Measurements from ENCODE around the gene MPPED1.

The MPPED1 gene

GRCh38 chr22:43412808-43413795, 1.3 kb downstream of the MPPED1 start:
- H3K27ac ChIP-seq, result no peak overlapping the region
- TF ChIP-seq FOXP2 (optimal IDR thresholded peaks at IDR 0.05; ENCODE audit: control extremely low read depth, extremely low read length, insufficient read depth) (no peak), EZH2 (IDR thresholded peaks at IDR 0.05) (no peak), POLR2AphosphoS5 (IDR thresholded peaks at IDR 0.05; ENCODE audit: borderline replicate concordance, low read depth, low read length) (no peak)
- H3K36me3 ChIP-seq (ENCODE audit: insufficient read depth, low read length), result no peaks in the 10 kb centered on the region
- H3K9me3 ChIP-seq (ENCODE audit: low read depth, low read length), result no peaks in the 10 kb centered on the region
- H3K4me3 ChIP-seq, result no peak overlapping the region
- no peak overlapping the region for H3K9ac ChIP-seq (ENCODE audit: insufficient read length)
- no peak for DNase-seq (ENCODE audit: low read depth, low spot score)

- Histone ChIP-seq H3K36me3 (ENCODE audit: insufficient read depth, low read length) (no peaks in the 10 kb centered on the region), H3K9me3 (ENCODE audit: low read depth, low read length) (no peaks in the 10 kb centered on the region), H3K27ac (no peak overlapping the region), H3K4me3 (no peak overlapping the region), H3K9ac (ENCODE audit: insufficient read length) (no peak overlapping the region)
- no peak for DNase-seq (ENCODE audit: low read depth, low spot score)
- TF ChIP-seq FOXP2 (optimal IDR thresholded peaks at IDR 0.05; ENCODE audit: control extremely low read depth, extremely low read length, insufficient read depth) (no peak), EZH2 (IDR thresholded peaks at IDR 0.05) (no peak), POLR2AphosphoS5 (IDR thresholded peaks at IDR 0.05; ENCODE audit: borderline replicate concordance, low read depth, low read length) (no peak)
Measured at GRCh38 chr22:43413826-43414225, 2.0 kb downstream of the MPPED1 start.

- DNase-seq (ENCODE audit: low read depth, low spot score), result no peak
- Histone ChIP-seq H3K36me3 (ENCODE audit: insufficient read depth, low read length) (no peaks in the 10 kb centered on the region), H3K4me3 (no peak overlapping the region), H3K9me3 (ENCODE audit: low read depth, low read length) (no peaks in the 10 kb centered on the region), H3K27ac (no peak overlapping the region), H3K9ac (ENCODE audit: insufficient read length) (no peak overlapping the region)
- no peak for TF ChIP-seq EZH2 (IDR thresholded peaks at IDR 0.05)
- TF ChIP-seq POLR2AphosphoS5 (IDR thresholded peaks at IDR 0.05; ENCODE audit: borderline replicate concordance, low read depth, low read length), result no peak
- TF ChIP-seq FOXP2 (optimal IDR thresholded peaks at IDR 0.05; ENCODE audit: control extremely low read depth, extremely low read length, insufficient read depth), result no peak
Measured at GRCh38 chr22:43415681-43416080, 3.9 kb downstream of the MPPED1 start.

- Histone ChIP-seq H3K4me3 (no peak overlapping the region), H3K27ac (no peak overlapping the region), H3K9me3 (ENCODE audit: low read depth, low read length) (no peaks in the 10 kb centered on the region), H3K9ac (ENCODE audit: insufficient read length) (no peak overlapping the region), H3K36me3 (ENCODE audit: insufficient read depth, low read length) (no peaks in the 10 kb centered on the region)
- TF ChIP-seq FOXP2 (optimal IDR thresholded peaks at IDR 0.05; ENCODE audit: control extremely low read depth, extremely low read length, insufficient read depth) (no peak), EZH2 (IDR thresholded peaks at IDR 0.05) (no peak), POLR2AphosphoS5 (IDR thresholded peaks at IDR 0.05; ENCODE audit: borderline replicate concordance, low read depth, low read length) (no peak)
- DNase-seq (ENCODE audit: low read depth, low spot score), result no peak
Measured at GRCh38 chr22:43417555-43417954, 5.7 kb downstream of the MPPED1 start.

- no peak overlapping the region for H3K9ac ChIP-seq (ENCODE audit: insufficient read length)
Measured at GRCh38 chr22:43418079-43418825, 6.4 kb downstream of the MPPED1 start.

GRCh38 chr22:43419371-43420080, 7.7 kb downstream of the MPPED1 start:
- H3K36me3 ChIP-seq (ENCODE audit: insufficient read depth, low read length), result no peaks in the 10 kb centered on the region
- H3K9me3 ChIP-seq (ENCODE audit: low read depth, low read length), result no peaks in the 10 kb centered on the region
- no peak for TF ChIP-seq EZH2 (IDR thresholded peaks at IDR 0.05)
- no peak for TF ChIP-seq POLR2AphosphoS5 (IDR thresholded peaks at IDR 0.05; ENCODE audit: borderline replicate concordance, low read depth, low read length)
- H3K27ac ChIP-seq, result no peak overlapping the region
- no peak overlapping the region for H3K4me3 ChIP-seq
- DNase-seq (ENCODE audit: low read depth, low spot score), result no peak
- no peak overlapping the region for H3K9ac ChIP-seq (ENCODE audit: insufficient read length)

More at GRCh38 chr22:43418079-43418825, 6.4 kb downstream of the MPPED1 start:
- H3K4me3 ChIP-seq, result no peak overlapping the region
- H3K27ac ChIP-seq, result no peak overlapping the region
- H3K36me3 ChIP-seq (ENCODE audit: insufficient read depth, low read length), result no peaks in the 10 kb centered on the region
- no peaks in the 10 kb centered on the region for H3K9me3 ChIP-seq (ENCODE audit: low read depth, low read length)
- no peak for DNase-seq (ENCODE audit: low read depth, low spot score)
- TF ChIP-seq EZH2 (IDR thresholded peaks at IDR 0.05) (no peak), POLR2AphosphoS5 (IDR thresholded peaks at IDR 0.05; ENCODE audit: borderline replicate concordance, low read depth, low read length) (no peak), FOXP2 (optimal IDR thresholded peaks at IDR 0.05; ENCODE audit: control extremely low read depth, extremely low read length, insufficient read depth) (no peak)

GRCh38 chr22:43421046-43421665, 9.3 kb downstream of the MPPED1 start:
- no peak for TF ChIP-seq FOXP2 (optimal IDR thresholded peaks at IDR 0.05; ENCODE audit: control extremely low read depth, extremely low read length, insufficient read depth)
- TF ChIP-seq EZH2 (IDR thresholded peaks at IDR 0.05), result no peak
- TF ChIP-seq POLR2AphosphoS5 (IDR thresholded peaks at IDR 0.05; ENCODE audit: borderline replicate concordance, low read depth, low read length), result no peak
- Histone ChIP-seq H3K27ac (no peak overlapping the region), H3K9ac (ENCODE audit: insufficient read length) (no peak overlapping the region), H3K4me3 (no peak overlapping the region), H3K9me3 (ENCODE audit: low read depth, low read length) (no peaks in the 10 kb centered on the region), H3K36me3 (ENCODE audit: insufficient read depth, low read length) (no peaks in the 10 kb centered on the region)
- no peak for DNase-seq (ENCODE audit: low read depth, low spot score)
